PFSK-1 (cell line): ENCODE data around the gene MATCAP1.

Source experiments
- FOXP2 ChIP-seq: optimal IDR thresholded peaks from 2 replicates; pipeline ENCODE3; 2011; ENCODE audit warnings: borderline replicate concordance, control low read depth, inconsistent platforms; ENCODE audit not compliant: insufficient read depth; ENCODE audit errors: extremely low read length, extremely low read depth
- POLR2AphosphoS5 ChIP-seq: IDR thresholded peaks from 2 replicates; pipeline ENCODE4 v1.6.1; 2012; ENCODE audit warnings: low read depth, mild to moderate bottlenecking, control low read depth, low read length, moderate library complexity
- SIN3A ChIP-seq: IDR thresholded peaks from 2 replicates; pipeline ENCODE4 v1.6.1; 2012; ENCODE audit warnings: mild to moderate bottlenecking, low read length, moderate library complexity, borderline replicate concordance; ENCODE audit not compliant: insufficient read depth
- TAF1 ChIP-seq: IDR thresholded peaks from 2 replicates; pipeline ENCODE4 v1.6.1; 2012; ENCODE audit warnings: low read length, control low read depth, borderline replicate concordance; ENCODE audit not compliant: insufficient read depth
- TF ChIP-seq, protein P1 (sequence below), 2 experiments: IDR thresholded peaks; 2 replicates each; pipeline versions ENCODE4 v1.6.1 to v1.8.0; 2011 to 2012; ENCODE audit warnings: low read depth in 2 of 2, low read length in 2 of 2, control low read depth in 1 of 2, inconsistent platforms in 1 of 2, mild to moderate bottlenecking in 1 of 2, moderate library complexity in 1 of 2; ENCODE audit not compliant: insufficient read depth in 1 of 2

The MATCAP1 gene

GRCh38 chr16:67149276-67150046, 34.3 kb downstream of the MATCAP1 start:
- TF ChIP-seq FOXP2 (no peak), TAF1 (no peak), POLR2AphosphoS5 (no peak), SIN3A (no peak)
- TF ChIP-seq, protein P1, sequence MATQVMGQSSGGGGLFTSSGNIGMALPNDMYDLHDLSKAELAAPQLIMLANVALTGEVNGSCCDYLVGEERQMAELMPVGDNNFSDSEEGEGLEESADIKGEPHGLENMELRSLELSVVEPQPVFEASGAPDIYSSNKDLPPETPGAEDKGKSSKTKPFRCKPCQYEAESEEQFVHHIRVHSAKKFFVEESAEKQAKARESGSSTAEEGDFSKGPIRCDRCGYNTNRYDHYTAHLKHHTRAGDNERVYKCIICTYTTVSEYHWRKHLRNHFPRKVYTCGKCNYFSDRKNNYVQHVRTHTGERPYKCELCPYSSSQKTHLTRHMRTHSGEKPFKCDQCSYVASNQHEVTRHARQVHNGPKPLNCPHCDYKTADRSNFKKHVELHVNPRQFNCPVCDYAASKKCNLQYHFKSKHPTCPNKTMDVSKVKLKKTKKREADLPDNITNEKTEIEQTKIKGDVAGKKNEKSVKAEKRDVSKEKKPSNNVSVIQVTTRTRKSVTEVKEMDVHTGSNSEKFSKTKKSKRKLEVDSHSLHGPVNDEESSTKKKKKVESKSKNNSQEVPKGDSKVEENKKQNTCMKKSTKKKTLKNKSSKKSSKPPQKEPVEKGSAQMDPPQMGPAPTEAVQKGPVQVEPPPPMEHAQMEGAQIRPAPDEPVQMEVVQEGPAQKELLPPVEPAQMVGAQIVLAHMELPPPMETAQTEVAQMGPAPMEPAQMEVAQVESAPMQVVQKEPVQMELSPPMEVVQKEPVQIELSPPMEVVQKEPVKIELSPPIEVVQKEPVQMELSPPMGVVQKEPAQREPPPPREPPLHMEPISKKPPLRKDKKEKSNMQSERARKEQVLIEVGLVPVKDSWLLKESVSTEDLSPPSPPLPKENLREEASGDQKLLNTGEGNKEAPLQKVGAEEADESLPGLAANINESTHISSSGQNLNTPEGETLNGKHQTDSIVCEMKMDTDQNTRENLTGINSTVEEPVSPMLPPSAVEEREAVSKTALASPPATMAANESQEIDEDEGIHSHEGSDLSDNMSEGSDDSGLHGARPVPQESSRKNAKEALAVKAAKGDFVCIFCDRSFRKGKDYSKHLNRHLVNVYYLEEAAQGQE (IDR thresholded peaks at IDR 0.05; ENCODE audit: insufficient read depth in 1 of 2, low read depth in 2 of 2, low read length in 2 of 2), result no peak

DNA sequence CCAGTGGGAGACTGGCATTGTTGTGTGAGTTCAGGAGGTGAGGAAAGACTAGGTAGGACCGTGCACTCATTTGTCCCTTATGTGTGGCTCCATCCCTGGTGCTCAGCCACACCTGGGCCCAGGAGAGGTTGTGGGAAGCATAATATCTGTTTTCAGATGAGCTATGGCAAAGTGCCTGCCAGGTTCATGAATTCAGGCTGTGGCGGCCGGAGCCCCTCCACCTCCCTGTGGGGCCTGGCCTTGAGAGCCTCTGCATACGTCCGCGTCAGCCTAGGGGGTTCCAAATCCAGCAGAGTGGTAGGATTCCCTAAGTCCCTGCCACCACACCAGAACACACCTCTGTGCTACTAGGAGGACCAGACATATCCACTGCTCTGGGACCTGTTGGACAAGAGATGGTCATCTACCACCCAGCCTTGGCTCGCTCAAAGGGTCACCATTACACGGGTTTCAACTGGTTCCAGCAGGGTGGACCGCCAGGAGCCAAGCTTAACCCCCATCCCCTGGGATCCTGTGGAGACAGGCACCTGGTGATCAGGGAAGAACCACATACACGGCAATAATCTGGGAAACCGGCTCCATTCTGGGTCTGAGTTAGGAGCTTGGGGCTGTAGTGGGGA, 35.0 kb downstream of the MATCAP1 start:
- no peak for TF ChIP-seq TAF1
- TF ChIP-seq FOXP2, result no peak
- TF ChIP-seq, protein P1 (IDR thresholded peaks at IDR 0.05; ENCODE audit: insufficient read depth in 1 of 2, low read depth in 2 of 2, low read length in 2 of 2), result no peak
- TF ChIP-seq SIN3A, result no peak
- TF ChIP-seq POLR2AphosphoS5, result no peak

GRCh38 chr16:67148221-67148620, 35.5 kb downstream of the MATCAP1 start:
- TF ChIP-seq SIN3A (no peak), POLR2AphosphoS5 (no peak), FOXP2 (no peak), TAF1 (no peak)
- TF ChIP-seq, protein P1 (IDR thresholded peaks at IDR 0.05; ENCODE audit: insufficient read depth in 1 of 2, low read depth in 2 of 2, low read length in 2 of 2), result no peak

DNA sequence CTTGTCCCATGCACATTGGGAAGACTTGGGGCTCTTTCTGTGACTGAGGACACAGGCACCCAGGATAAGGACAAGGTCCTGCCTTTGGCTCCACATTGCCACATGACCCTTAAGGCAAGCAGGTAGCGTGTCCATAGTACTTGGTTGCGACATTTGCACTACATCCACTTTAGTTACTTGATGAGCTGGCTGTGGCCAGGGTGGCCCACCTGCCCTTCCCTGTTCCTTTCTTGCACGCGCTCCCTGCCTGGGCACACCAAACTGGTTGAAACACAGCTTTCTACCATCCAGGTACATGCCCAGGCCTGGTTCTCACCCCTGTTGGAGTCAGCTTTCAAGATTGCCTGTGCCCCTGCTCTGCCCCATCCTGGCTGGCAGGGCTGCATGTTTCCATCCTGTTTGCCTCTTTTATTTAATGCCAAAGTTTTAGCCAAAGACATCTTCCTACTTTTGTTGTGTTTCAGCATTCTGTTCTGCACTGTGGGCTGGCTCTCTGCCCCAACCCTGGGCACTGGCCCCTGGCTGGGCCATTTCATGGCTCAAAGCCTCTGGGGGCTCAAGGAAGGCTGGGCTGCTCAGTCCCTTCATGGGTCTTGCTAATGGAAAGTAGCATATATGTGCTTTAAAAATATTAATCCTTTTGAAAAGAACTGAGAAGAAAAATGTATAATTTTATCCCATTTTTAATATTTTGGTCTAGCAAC, 36.2 kb downstream of the MATCAP1 start:
- TF ChIP-seq FOXP2, result no peak
- TF ChIP-seq POLR2AphosphoS5, result no peak
- TF ChIP-seq SIN3A, result no peak
- TF ChIP-seq TAF1, result no peak
- TF ChIP-seq, protein P1 (IDR thresholded peaks at IDR 0.05; ENCODE audit: insufficient read depth in 1 of 2, low read depth in 2 of 2, low read length in 2 of 2), result no peak
